ENCODE measurements around the gene RUNX1. TPM values are rescaled to one million over a fixed set of nuclear protein-coding genes. Genes with fewer than 3 reads are reported as not detected.

Gene RUNX1
- 1 to 10 TPM; 2.0 to 2.2 (median 2.1) TPM for polyA plus RNA-seq (ENCODE audit: insufficient read length in 3 of 3)

DNA sequence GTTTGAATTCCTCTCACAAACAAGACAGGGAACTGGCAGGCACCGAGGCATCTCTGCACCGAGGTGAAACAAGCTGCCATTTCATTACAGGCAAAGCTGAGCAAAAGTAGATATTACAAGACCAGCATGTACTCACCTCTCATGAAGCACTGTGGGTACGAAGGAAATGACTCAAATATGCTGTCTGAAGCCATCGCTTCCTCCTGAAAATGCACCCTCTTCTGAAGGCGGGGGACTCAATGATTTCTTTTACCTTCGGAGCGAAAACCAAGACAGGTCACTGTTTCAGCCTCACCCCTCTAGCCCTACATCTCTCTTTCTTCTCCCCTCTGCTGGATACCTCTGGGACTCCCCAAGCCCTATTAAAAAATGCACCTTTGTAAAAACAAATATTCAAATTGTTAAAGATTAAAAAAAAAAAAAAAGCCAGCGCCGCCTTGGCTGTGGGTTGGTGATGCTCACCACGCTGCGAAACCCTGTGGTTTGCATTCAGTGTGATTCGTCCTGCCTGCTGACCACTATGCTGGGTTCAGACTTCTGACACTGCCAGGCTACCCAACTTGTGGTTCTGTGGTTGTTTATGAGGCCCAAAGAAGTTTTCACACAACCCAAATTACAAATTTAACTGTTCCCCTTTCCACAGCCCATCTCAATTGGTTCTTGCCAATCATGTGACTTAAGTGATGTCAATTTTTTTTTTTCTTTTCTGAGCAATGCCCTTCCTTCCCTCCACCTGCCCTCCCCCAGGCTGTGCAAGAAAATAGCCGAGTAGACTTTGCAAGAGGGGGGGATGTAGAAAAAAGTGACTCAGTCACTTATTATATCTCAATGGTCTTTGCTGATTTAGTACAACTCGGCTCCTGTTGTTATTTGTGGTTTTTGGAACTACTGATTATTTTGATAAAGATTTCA is at the start of gene RUNX1:
TSS of gene RUNX1 (minus strand) at position 597 of the 912 bp plus-strand sequence.
- DNase-seq (ENCODE audit: low read depth in 3 of 3, low spot score in 2 of 3) = no peak

DNA sequence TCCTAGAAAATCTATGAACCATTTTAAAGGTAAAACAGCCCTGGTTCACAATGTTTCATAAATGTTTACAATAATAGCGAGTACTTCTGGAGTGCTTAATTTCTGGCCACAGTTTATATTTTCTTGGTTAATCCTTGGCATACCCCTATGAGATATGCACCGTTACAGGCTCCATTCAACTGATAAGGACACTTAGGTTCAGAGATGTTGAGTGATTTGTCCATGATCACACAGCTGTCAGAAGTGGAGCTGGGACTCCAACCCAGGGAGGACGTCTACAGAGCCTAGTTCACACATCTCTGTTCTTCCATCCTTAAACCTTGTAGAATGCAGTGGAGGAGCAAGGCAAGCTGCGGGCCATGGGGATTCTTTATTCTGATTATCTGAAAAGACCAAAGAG is 48.4 kb upstream of the RUNX1 start:
- DNase-seq (ENCODE audit: low read depth in 3 of 3, low spot score in 2 of 3) = no peak

DNA sequence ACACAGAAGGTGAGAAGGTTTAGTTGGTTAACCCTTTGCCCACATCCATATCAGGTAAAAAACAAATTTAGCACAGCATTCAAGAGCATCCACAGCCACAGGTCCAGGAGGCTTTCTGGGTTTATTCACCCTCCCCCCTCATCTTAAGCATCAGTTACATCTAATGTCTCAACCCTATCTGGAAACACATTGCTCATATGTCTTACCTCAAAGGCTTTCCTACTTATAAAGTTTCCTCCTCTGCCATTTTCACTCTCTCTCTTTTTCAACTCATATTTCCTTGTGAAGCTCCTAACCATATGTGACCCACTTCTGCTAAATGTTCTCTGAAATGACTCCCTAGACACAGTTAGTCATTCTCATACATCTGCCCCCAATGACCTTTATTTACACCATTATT is 47.9 kb upstream of the RUNX1 start:
- DNase-seq (ENCODE audit: low read depth in 3 of 3, low spot score in 2 of 3) = no peak

DNA sequence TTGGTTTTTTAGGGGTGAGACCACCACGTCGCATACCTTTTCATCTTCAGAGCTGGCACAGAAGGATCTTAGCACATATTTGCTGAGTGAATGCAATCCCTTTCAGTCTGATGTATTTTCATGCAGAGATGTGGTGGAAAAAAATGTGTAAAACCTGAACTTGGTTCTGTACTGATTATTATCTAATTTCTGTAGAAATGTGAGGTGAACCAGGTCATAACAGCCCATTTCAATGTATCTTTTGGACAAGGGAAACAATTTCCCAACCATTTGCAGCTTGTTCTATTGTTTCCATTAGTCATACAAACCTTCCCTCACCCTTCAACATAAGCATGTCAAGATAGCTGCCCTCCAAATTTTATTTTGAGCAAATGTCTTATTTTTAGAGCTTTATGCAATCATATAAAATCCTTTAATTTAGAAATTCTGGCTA is 46.8 kb upstream of the RUNX1 start:
- DNase-seq (ENCODE audit: low read depth in 3 of 3, low spot score in 2 of 3) = no peak

DNA sequence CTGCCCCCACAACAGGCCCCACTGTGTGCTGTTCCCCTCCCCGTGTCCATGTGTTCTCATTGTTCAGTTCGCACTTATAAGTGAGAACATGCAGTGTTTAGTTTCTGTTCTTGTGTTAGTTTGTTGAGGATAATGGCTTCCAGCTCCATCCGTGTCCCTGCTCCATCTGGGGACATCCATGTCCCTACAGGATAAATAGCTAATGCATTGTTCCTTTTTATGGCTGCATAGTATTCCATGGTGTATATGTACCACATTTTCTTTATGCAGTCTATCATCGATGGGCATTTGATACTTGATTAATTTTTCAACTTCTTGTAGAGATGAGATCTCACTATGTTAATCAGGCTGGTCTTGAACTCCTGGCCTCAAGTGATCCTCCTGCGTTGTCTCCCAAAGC is 44.4 kb upstream of the RUNX1 start:
- no peak for DNase-seq (ENCODE audit: low read depth in 3 of 3, low spot score in 2 of 3)

DNA sequence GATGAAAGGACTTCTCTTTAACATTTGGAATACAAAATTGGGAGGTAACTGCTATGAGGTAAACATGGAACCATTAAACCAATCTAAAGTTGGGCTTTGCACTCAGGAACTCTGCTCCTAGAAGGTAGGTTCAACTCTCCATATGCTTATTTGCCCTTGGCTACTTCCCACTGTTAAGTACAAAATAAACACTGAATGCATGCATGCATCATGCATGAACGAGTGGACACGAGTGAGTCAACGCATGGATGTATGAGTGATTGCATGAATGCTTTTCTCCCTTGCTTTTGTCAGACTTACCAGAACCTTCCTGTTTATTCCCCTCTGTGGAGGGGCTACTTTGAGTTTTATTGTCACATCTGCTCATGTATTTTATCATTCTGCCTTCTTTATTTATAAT is 42.4 kb upstream of the RUNX1 start:
- no peak for DNase-seq (ENCODE audit: low read depth in 3 of 3, low spot score in 2 of 3)

DNA sequence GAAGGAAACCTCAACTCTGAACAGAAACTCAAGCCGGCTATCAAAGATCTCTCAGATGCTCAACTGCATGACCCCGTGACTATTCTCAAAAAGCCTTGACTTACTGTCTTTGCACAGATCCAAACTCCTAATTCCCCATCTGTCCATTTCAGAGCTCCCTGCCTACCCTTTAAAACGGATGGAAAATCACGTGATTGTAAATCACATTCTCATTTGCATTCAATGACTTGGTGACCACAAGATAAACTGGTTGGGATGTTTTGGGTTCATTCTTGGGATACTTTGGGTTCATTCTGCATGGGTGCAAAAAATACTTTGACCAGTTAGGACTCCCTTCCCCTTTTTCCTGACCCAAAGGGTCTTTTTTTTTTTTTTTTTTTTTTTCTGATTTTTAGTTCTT is 41.3 kb upstream of the RUNX1 start:
- no peak for DNase-seq (ENCODE audit: low read depth in 3 of 3, low spot score in 2 of 3)

DNA sequence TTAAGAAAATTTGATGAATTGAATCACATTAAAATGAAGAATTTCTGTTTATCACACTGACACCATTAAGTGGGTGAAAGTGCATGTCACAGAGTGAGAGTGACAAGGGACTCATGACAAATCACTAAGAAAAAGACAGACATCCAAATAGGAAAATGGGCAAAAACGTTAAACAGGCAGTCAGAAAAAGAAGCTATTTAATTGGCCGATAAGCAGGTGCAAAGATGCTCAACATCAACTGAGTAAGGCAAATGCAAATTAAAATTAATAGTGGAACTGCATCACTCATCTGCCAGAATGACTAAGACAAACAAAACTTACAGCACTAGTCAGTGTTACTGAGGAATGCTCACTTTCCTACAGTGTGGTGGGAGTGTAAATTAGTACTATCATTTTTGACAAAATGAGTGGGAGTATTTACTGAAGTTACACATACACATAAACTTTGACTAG is 39.2 kb upstream of the RUNX1 start:
- DNase-seq (ENCODE audit: low read depth in 3 of 3, low spot score in 2 of 3) = no peak

DNA sequence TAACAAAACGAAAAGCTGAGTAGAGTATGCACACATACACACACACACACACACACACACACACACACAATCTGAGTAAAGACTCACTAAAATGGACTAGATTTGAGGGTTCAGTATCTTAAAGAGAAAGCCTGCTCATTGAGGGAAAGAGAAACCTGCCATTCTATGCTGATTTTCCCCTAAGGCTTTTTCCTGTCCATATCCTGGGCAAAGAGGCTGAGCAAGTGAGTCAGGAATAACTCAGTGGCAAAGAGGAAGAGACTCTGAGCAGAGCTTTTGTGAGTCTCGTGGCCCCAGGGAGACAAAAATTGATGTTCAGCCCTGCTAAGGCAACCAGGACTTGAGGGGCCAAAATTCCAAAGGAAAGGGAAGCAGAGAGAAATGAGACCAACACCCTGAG is 37.3 kb upstream of the RUNX1 start:
- no peak for DNase-seq (ENCODE audit: low read depth in 3 of 3, low spot score in 2 of 3)

DNA sequence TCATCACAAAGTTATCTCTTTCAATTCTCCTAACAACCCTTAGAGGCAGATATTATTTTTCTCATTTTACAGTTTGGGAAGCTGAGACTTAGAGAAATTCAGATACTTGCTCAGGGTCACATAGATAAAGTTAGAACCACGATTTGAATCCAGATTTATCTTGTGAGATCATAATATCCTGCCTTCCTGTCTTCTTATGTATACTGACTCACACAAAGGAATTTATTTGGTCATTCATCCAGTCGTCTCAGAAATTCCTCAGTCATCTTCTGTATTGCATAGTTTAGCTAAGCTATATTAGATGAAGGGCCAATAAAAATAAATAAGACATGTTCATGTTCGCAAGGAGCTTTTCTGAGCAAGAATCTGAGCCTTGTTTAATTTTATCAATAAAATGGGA is 35.8 kb upstream of the RUNX1 start:
- DNase-seq (ENCODE audit: low read depth in 3 of 3, low spot score in 2 of 3) = no peak

DNA sequence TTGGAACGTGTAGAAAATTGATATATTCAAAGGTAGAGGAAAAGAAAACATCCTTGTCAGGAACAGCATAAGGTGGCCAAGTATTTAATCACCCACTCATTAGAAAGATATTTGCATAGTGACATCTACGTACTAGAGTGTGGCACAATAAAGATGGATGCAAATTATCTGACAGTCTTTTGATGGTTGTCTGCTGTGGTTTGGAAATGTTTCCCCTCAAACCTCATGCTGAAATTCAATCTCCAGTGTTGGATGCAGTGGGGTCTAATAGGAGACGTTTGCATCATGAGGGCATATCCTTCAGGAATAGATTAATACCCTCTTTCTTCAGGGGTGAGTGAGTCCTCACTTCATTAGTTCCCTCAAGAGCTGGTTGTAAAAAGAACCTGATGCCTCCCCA is 34.1 kb upstream of the RUNX1 start:
- DNase-seq (ENCODE audit: low read depth in 3 of 3, low spot score in 2 of 3) = no peak

DNA sequence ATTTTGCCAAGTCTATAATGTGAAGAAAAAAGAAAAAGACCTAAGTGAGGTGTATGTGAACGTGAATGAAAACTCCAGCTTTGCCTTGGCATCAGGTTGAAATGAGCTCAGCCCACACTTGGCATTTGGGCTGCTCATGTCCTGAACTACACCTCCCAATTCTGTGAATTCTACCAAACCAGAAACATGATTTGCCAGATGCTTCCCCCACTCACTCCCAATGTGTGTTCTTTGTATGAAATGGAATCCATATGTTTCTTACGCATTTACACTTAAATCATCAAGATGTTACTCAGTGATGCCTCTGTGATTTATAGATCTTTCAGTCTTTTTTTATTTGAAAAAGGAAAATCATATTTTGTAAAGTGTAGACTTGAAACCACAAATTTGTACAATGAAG is 32.8 kb upstream of the RUNX1 start:
- DNase-seq (ENCODE audit: low read depth in 3 of 3, low spot score in 2 of 3) = no peak

DNA sequence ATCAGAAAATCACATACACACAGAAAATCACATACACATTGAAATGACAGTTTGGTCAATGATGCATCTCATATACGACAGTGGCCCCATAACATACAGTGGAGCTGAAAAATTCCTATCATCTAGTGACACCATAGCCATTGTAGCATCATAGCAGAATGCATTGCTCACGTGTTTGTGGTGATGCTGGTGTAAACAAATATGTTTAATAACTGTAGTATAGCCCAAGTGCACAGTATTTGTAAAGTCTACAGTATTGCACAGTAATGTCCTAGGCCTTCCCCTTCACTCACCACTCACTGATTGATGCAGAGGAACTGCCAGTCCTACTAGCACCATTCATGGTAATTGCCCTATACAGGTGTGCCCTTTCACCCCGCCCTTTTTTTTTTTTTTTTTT is 30.1 kb upstream of the RUNX1 start:
- DNase-seq (ENCODE audit: low read depth in 3 of 3, low spot score in 2 of 3) = no peak

DNA sequence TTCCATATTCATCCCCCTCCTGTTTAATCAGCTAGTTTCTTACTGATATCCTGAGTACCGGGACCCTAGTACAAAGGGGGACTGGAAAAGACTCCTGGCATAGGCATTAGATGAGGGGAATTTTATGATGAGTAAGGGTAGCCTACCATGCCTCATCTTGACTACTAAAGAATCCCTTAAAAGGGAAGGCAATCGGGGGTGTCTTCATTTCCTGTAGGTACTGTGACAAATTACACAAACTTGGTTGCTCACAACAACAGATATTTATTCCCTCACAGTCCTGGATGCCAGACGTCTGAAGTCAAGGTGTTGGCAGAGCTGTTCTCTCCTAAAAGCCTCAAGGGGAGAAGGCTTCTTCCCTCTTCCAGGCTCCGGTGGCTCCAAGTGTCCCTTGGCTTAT is 28.9 kb upstream of the RUNX1 start:
- DNase-seq (ENCODE audit: low read depth in 3 of 3, low spot score in 2 of 3) = no peak

DNA sequence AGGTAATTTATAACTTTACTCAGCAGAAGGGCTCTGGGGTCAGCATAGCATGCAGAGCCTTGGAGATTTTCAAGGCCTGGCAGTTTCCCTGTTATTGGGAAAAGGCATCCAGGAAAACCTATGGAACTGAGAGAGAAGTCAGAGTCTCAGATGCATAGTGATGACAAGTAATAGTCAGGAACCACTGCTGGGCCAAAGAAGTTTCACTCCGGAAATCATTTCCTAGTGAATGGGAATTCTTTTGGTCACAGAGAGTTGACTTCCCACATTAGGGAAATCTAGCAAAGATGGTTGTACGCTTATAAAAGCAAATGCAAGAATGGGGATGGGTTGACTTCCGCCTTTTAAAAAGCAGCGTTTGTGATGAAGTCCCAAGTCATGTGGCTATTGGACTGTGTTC is 28.4 kb upstream of the RUNX1 start:
- no peak for DNase-seq (ENCODE audit: low read depth in 3 of 3, low spot score in 2 of 3)

DNA sequence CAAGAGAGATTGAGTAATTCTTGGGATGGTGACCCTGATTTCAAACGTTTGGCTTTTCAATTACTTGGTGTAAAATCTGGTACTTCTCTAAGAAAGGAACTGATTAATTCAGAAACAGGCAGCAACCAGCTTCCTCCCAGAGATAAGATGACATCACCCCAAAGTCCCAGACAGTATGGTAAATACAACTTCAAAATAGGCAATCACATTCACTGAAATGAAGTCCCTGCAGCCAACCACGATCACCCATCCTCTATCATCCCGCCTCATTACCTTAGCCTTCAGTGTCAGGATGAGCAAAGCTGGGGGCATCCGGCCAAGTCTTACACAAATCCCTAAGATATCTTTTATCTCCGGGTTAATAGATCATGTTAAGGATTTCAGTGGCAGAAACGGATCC is 26.4 kb upstream of the RUNX1 start:
- DNase-seq (ENCODE audit: low read depth in 3 of 3, low spot score in 2 of 3) = no peak

DNA sequence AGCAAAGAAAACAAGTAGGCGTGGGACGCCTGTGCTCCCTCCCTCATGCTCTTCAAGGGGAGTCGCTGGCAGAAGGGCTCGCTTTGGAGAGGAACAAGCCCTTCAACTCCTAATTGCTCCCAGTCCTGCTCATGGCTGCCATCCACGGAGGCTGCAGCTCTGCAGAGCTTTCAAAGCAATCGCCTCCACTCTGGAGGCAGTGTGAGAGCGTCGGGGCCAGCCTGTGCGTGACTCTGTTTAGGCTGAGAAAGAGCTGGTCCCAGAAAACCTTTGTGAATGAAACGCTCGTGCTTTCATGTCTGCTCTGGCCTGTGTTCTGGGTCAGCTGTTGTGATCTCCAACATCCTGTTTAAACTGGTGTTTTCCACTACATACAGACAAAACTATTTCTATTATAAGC is 23.9 kb upstream of the RUNX1 start:
- peak in 1 of 3 donors; percentile 17 for DNase-seq (ENCODE audit: low read depth in 3 of 3, low spot score in 2 of 3)

DNA sequence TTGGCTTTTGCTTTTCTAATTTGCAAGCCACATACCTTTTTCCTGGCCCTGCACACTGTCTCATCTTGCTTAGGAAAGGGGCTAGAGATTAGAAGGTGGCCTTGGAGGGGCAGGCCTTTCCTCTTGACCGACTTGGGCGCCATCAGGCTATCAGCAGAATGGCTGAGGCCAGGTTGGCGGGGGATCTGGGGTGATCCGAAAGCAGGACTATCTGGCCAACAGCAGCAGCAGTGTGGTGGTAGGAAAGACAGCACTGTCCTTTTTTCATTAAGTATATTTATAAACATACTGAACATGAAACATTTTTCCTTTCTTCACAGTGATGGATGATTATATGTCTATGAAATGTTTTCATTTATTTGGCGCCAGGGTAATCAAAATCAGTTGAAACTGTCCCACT is 23.5 kb upstream of the RUNX1 start:
- no peak for DNase-seq (ENCODE audit: low read depth in 3 of 3, low spot score in 2 of 3)

DNA sequence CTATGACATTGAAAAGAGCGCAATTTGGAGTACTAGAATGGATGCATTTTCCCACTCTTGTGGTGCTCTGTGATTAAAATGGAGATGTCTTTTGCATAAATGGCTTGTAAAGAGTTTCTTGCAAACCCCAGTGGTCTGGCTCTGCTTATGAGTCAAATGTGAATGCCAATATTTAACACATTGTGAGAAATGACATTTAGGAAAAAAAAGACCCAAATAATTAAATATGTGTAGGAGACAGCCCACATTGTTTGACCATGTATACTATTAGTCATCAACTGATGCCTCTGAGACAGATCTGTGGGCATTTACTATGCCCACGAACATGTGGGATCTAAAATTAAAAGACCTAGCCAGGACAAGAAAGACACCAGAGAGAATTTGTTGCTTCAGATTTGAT is 22.2 kb upstream of the RUNX1 start:
- DNase-seq (ENCODE audit: low read depth in 3 of 3, low spot score in 2 of 3) = no peak

DNA sequence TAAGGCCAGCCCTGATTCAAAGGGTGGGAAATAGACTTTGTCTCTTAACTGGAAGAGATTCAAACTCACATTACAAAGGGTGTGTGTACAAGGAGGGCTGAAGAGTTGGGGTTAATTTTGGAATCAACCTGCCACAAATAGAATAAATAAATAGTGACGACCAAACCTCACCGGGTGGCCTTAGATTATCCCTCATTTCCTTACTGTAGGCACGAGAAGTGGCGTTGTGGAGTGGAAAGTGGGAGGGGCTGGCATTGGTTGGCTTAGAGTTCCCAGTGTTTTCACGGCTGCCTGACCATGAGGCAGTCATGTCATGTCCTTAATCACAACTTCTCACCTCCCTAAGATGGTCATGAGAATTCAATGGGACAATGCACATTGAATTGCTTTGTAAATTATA is 21.3 kb upstream of the RUNX1 start:
- DNase-seq (ENCODE audit: low read depth in 3 of 3, low spot score in 2 of 3) = no peak

DNA sequence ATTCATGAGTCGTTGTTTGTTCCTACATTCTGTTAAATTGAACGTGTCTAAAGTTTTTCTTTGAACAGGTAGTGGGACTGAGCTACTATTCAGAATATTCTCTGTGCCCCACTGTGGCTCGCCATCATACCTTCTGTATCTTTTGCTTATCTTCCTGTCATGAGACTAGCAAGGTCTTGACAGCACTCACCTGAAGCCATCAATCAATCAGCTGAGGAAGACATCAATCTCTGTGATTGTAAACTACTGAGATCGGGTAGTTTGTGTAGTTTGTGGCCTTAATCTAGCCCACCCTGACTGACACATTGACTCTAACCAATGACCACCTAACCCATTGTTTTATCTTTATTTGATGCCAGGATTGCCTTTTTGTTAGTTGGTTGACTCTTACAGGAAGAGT is 17.7 kb upstream of the RUNX1 start:
- DNase-seq (ENCODE audit: low read depth in 3 of 3, low spot score in 2 of 3) = no peak

DNA sequence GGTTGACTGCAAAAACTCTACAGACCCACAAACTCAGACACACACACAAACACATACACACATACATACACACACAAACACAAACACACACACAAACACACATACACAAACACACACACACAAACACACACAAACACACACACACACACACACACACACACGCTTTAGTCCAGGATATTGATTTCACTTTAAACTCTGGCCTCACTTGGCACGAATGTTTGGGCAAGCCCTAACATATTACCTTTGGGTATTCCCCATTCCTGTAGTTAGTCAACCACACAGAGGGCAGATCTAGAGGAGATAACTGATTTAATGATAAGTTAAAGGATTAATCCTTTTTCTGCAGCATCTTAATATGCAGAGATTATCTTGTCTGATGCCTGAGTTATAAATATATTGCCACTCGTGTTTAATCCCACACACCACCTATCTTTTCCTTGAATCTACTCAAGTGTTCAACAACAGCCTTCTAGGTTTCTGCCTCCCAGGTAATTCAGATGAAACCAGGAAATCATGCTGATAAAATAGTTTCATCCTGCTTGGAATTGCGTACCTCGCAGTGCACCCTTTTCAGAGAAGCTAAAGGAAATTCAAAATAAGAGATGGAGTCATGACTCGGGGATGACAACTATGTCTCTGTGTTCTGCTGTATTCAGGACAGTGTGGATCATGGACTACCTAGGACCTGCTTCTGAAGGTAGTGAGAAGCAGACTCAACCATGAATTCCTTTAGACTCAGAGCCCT is 14.5 kb upstream of the RUNX1 start:
- no peak for DNase-seq (ENCODE audit: low read depth in 3 of 3, low spot score in 2 of 3)

All from right renal cortex interstitium (tissue), 3 donors.